HG02571 (cell line): Measurements from ENCODE around the gene TRIM28.
A peak's percentile ranks its signal among the peaks of the same experiment; 100 is the strongest.
"Not testable (repeated sequence)": the region's sequence is repeated elsewhere in the genome, so short reads cannot be mapped to it uniquely, and the experiment has no call there.

Experiments used
- ATAC-seq: cut with Tn5 transposase; IDR thresholded peaks from one replicate; pipeline ENCODE4 v1.9.1; 2021; ENCODE audit warnings: mild to moderate bottlenecking, moderate library complexity; ENCODE audit not compliant: unreplicated experiment

The TRIM28 gene

GRCh38 chr19:58573658-58574164, 29.8 kb downstream of the TRIM28 start:
- ATAC-seq: no peak

- ATAC-seq: peak; percentile 40
These were observed 31.5 kb downstream of the TRIM28 start for GRCh38 chr19:58575183-58576041.

GRCh38 chr19:58577581-58577980, 33.7 kb downstream of the TRIM28 start:
- ATAC-seq: not testable (repeated sequence)

- no peak for ATAC-seq
These were observed 34.4 kb downstream of the TRIM28 start for GRCh38 chr19:58578012-58578925.

GRCh38 chr19:58579473-58580142, 35.7 kb downstream of the TRIM28 start:
- no peak for ATAC-seq

GRCh38 chr19:58581227-58582141, 37.6 kb downstream of the TRIM28 start:
- ATAC-seq: no peak

- ATAC-seq: no peak
These were observed 39.1 kb downstream of the TRIM28 start for GRCh38 chr19:58582985-58583384.

- no peak for ATAC-seq
These were observed 40.9 kb downstream of the TRIM28 start for GRCh38 chr19:58584498-58585441.

- no peak for ATAC-seq
These were observed 41.7 kb downstream of the TRIM28 start for GRCh38 chr19:58585442-58586132.

GRCh38 chr19:58586133-58586765, 42.4 kb downstream of the TRIM28 start:
- no peak for ATAC-seq
